ACHN (cell line): ENCODE results near the gene TJP3.

Experiments used
- DNase-seq: peaks from one replicate; pipeline ENCODE4 v3.0.0-alpha.2; 2015
- in situ Hi-C: cut with HindIII; loops from 2 replicates; pipeline ENCODE4 v1.10.0; 2017; ENCODE audit warnings: low sequenced_read_pairs, low pct_ligation_motif_present, low pct_unique_long_range_greater_than_20kb

TJP3 gene

DNA sequence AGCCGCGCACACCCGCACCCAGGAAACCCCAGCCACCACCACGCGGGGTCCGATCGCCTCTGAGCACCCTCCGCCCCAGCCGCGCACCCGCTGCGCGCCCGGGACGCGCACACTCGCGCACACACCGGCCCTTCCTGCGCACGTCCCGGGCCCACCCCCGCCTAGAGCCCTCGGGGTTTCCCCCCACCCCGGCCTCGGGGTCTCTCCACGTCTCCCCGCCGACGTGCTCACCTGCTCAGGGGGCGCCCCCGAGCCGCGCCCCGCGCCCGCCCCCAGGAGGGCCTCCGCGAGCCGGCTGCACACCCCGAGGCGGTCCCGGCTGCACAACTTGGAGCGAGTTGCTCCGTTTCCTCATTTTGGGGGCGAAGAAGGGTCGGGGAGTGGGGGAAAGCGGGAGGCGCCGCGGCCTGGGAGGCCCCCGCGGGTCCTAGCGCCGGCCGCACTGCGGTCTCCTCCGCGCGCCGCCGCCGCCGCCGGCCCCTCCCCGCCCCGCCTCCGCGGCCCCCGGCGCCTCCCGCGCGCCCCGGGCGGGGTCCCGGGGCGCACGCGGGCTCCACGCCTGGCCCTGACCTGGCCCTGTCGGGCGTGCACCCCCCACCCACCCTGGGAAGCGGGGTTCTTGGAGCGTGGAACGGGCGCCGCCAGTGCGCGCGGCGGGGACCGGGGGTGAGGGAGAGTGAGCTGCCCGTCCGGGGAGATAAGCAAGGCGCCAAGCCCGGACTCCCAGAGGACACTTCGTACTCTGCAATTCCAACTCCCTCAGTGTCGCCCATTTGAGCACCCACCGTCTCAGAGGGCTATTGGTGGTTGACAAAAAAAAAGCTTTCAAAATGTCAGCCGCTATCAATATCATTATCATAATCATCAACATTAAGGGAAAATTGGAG, 78.0 kb downstream of the TJP3 start, which contains the start of gene MATK:
Gene MATK, minus strand, starts transcription at position 444 of the 887 bp plus-strand sequence. CDS start 1,246 bp downstream, outside the sequence.
- in situ Hi-C loops = no loop called here
- DNase-seq = no peak

DNA sequence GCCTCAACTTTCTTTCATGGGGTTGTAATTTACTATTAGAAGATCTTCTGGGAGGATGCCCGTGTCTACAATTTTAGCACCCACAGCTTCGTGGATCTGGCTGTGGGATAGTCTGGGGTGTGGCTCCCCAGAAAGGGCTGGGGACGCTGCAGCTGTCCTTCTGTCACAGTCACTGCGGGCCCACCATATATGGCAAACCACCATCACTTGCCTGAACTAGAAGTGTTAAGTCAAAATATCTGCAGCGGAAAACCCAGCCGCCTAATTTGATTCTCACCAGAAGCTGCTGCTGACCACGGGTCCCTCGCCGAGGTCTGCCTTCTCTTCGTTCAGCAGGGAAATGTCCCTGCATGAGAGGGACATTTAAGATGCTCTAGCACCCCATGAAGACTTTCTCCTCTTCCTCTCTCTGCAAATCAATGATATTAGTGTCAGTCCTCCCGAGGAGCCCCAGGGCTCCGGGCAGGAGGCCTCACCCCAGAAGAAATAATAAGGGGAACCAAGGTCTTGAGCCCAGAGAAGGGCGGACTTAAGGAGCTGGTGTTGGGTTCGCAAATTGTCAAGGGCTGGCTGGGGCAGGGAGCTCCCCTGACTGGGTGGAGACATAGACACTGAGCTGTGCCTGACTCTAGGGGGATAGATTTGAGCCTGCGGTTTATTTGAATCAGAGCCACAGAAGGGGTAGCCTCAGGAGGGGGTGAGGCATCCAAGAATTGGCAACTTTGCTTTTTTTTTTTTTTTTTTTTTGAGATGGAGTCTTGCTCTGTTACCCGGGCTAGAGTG, 81.0 kb downstream of the TJP3 start:
- in situ Hi-C loops = no loop called here
- DNase-seq = no peak

DNA sequence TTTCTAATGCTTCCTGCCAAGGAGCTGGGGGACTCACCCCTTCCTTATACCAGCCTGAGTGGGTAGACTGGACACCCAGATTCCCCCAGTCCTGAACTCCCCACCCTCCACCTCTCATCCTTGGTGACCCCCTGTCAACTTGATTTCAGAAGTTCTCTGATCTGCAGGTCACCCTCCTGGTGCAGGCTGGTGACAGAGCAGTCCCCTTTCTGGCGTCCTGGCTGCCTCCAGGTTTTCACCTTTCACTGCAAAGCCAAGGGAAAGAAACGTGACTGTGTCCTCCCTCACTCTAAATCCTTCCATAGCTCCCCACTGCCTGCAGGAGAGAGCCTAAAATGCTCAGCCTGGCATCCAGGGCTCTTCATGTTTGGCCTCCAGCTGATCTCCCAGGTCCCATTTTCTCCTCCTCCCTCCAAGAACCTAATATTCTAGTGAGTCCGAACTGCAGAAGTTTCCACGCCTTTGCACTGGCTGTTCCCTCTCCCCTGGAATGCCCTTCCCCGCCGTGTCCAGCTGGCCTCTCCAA, 82.1 kb downstream of the TJP3 start:
- in situ Hi-C loops = no loop called here

DNA sequence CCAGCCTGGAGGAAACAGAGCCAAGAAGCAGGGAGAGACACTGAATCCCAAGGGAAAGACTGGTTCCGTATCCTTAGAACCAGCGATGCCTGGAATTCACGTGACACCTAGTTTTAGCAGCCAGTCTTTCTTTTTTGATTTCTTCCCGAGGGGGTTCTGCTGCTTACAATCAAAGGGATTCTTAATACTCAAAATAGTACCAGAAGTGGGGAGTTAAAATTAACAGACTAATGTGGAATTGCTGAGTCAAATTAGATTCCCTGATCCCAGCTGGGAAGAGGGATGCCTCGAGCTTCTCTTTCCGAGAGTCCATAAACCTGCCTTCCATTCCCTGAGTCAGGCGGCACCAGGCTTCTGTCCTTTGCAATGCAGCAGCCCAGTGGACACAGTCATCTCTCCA, 82.8 kb downstream of the TJP3 start:
- in situ Hi-C loops = no loop called here
- no peak for DNase-seq

More for the DNA sequence above, 82.1 kb downstream of the TJP3 start:
- no peak for DNase-seq

DNA sequence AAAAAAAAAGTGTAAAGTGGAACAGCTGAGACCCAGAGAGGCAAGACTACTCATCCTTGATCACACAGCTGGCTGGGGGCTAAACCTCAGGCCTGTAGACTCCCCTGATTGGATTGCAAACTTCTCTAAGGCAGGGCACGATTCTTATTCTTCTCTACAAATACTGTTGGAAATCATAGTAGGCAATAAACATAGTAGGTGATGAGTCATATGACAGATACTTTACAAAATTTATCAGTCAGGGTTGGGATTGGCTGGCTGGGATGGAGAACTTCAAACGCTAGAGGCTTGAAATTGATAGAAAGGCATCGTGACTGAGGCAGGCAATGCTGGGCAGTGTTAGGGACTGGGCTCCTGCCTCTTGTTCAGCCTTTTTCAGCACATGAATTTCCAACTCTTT, 83.9 kb downstream of the TJP3 start:
- in situ Hi-C loops = no loop called here
- DNase-seq = no peak

DNA sequence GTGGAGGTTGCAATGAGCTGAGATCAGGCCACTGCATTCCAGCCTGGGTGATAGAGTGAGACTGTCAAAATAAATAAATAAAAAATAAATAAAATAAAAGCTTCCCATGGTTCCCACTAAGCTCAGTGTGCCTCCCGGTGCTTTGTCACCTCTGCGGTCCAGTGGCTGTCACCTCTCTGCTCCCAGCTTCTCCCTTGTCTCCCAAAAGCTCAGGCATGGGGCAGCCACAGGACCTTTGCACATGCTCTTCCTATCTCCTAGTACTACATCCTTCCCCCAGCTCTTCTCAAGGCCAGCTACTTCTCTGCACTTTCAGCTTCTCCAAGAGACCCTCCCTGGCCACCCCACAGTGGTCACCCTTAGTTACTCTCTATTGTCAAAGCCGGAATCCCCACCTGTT, 85.6 kb downstream of the TJP3 start:
- in situ Hi-C loops = no loop called here
- no peak for DNase-seq

DNA sequence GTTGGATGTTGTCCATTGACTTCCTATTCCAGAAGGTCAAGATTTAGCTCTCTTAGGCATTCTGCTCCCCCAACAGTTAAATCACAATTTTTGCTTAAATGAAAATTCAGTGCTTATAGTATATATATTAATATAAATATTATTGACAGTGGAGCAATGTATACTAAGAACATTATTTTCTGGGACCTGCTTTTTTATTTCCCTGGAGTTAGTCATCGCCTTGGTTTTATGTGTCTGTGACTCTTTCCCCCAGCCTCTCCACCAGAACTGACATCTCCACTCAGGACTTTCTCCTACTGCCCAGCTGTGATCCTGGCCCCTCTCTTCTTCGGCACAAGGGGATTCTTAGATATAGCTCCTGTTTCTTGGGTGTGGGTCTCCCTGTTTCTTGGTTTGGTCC, 88.2 kb downstream of the TJP3 start:
- DNase-seq = no peak
- in situ Hi-C loops = no loop called here

DNA sequence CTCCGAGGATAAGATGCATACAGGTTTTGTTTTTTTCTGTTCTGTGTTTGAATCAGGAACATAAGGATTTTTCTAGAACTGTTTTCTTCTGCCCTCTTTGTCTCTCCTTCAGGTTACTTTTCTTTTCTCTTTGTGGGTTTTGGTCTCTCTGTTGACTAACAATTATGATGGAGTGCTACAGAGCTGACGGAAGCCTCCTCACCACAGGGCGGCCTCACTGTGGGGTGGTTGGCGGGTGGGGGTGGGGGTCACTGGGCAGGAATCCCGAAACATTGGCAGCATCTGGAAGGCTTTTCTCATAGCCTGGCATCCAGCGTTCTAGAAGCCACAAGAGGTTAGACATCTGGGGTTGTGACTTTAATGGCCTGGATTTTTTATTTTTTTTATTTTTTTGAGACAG, 90.0 kb downstream of the TJP3 start:
- in situ Hi-C loops = no loop called here
- no peak for DNase-seq
